Activated T-cell treated with anti-CD3 and anti-CD28 coated beads, Interleukin-2, amount 50 U/mL, for 48 hours (primary cell): ENCODE measurements around the gene SLC43A1.
"Not testable (repeated sequence)": the region's sequence is repeated elsewhere in the genome, so short reads cannot be mapped to it uniquely, and the experiment has no call there.

Experiments used
- DNase-seq, 2 experiments: peaks; one replicate each; pipeline ENCODE4 v3.0.0-alpha.2; 2020

Gene SLC43A1

DNA sequence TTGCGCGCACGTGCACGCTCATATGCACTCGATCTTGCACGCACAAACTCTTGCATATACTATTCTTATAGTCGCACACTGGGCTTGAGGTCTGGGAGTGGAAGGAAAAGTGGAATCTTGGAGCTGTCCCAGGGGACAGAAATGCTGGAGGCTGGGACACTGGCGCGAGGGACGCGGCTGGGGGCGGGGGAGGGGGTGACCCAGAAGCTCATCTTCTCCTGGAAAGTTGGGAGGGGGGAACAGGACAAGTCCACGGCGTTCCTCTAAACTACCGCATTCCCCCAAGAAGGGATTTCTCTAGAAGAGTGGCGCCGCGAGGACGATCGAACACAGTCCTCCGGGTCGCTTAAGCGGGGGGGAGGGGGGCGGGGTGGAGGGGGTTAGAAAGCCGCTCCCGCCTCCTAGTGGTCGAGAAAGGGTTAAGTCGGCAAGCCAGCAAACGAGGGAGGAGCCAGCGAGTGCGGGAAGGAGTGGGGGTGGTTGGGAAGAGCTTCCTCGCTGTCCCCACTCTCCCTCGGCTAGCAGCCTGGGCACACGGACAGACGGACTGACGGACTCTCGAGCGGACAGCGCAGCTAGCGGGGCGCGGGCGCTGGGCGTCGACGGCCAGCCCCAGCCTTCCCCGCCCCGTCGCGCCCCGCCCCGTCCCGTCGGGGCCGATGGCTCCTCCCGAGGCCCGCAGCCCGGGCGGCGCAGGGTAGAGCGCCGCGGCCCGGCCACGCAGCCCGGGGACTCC, 55.3 kb downstream of the SLC43A1 start, which contains the start of gene RTN4RL2:
TSS of gene RTN4RL2 (plus strand) at position 507 of the 736 bp plus-strand sequence. CDS start 338 bp downstream, outside the sequence.
- peak; percentile 67 to 76 for DNase-seq

DNA sequence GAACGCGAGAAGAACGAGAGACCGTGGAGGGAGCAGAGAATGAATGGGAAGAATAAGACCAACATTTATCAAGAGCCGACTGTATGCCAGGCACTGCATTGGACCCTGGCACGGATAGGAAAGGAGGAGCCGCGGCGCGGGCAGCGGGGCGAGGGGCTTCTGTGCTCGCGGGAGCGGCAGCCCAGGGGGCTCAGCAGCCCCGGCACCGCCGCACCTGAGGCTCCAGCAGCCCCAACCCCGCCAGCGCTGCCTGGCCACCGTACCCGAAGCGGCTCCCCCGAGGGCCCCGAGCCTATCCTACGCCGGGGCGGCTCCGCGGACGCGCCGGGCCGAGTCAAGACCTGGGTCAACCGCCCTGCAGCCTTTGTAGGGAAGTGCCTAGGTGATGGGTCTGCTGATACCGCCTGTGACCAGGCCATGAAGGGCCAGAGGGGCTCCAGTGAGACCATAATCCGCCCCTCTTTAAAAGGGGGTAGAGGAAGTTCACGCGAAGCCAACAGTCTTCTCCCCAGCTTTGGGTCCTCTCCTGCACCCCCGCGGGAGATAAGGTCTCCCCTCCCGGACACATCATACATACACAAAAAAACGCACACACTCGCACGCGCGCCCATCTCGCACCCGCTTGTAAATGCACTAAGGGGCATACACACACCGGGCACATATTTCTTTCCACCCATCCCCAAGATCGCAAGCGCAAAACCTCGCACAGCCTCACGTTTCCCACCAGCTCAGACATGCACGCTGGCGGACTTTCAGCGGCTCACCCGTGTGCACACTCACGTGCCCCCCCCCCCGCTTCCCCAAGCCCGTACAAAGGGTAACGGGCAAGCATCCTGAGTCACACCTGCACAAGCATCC, 56.1 kb downstream of the SLC43A1 start:
- peak; percentile 51 for DNase-seq

DNA sequence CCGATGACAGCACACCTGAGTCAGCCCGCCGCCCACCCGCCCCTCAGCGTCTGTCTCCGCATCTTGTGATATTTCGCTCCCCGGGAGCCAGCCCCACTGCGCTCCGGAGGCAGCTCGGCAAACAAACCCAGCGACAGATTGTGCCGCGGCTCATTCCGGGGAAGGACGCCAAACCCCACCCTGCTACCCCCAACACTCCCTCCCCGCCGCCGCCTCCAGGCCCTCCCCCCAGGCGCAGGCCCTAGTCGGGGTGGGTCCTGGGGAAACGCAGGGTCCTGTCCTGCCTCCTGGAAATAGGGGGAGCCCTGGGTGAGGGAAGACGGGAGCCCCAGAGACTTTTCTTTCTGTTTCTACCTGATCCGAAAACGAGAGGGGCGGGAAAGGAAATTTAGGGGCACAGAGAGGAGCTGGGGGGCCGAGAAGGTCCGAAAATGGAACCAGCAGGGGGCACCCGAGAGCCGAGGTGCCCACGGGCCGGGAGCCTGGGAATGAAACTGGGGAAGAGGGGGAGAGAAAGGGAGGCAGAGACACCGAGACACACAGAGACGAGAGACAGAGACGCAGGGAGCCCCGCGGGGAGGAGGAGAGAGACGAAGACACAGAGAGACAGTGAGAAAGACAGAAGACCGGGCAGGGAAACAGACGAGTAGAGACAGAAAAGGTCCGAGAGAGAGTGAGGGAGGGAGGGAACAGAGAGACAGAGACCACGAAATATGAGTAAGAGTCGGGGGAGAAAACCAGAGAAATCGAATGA, 56.9 kb downstream of the SLC43A1 start:
- peak; percentile 67 to 73 for DNase-seq

DNA sequence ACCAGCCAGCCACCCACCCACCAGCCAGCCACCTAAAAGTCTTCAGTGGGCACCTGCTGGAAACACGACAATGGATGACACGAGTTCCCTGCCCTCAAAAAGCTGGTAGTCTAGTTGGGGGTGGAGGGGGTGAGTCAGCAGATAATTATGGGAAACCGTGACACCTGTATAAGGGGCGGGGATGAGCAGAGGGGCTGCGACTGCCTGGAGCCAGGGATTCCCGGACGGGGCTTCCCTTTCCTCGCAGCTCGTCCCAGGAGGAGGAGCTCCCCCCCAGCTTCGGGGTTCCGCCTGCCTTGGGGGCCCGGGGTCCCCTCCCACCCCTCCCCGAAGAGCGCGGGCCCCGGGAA, 57.5 kb downstream of the SLC43A1 start:
- DNase-seq, result peak in 1 of 2 experiments; percentile 64

DNA sequence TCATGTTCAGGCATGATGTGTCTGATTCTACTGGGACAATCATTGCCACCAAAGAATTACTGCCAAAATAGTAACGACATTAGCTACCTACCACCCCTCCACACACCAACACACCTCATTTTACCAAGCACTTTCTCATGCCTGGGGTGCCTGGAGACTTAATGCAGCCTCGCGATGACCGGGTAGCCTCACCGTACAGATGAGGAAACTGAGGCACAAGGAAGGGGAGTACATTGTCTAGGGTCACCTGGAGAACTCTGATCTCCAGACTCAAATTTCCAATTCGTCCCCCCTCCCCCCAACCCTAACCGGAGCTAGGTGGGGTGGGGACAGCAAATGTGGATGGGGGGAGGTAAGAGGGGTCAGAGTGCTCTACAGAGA, 57.9 kb downstream of the SLC43A1 start:
- DNase-seq, result no peak

DNA sequence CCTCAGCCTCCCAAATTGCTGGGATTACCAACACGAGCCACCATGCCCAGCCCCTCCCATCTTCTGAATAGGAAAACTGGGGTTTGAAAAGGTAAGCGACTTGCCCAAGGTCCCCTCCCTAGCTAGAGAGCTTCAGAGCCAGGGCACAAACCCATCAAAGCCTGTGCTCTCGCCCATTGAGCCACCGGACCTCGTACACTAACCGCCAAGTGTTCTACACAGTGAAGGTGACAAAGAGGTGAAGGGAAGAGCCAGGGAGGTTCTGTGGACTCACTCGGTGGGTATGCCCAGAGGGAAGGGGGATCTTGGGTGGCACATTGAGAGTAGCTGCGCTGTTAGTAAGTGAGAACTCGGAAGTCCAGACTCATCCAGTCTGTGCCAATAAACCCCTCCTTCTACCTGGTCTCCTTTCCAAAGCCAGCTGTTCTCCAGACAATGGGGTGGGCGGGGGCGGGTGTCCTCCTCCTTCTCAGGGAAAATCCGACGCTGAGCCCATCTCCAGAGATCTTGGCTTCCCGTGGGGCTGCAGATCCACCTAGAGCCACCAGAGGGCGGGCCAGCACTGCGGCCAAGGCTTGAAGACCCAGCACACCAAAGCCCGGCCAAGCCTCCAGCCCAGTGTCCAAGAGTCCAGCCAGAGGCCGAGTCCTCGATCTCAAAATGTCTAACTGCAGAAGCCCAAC, 58.4 kb downstream of the SLC43A1 start:
- DNase-seq, result peak; percentile 86 to 88

DNA sequence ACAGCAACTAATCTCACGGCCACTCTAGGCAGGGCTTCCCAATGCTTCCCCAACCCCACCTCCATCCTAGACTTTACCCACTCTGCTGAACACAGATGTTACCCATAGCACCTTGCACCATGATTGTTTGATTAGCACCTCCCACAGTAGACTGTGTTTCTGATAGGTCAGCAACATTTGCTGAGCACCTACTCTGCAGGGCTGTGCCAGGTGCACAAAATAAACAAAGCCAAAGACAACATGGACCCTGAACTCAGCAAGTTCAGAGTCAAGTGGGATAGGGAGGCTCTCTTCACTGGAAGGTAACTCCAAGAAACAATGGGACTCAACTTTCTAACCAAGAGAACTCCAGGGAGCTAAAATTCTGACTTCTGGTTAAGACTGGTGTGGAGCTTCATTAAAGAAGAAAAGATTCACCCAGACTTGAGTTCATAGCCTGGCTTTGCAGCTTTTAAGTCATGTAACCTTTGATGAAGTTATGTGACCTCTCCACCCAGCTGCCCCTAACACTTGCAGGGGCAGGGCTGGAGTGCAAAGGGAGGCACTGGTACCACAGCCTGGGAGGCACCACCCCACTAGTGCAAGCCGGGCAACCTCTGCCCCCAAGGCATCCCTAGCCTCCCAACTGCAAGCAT, 61.8 kb downstream of the SLC43A1 start:
- DNase-seq, result no peak

DNA sequence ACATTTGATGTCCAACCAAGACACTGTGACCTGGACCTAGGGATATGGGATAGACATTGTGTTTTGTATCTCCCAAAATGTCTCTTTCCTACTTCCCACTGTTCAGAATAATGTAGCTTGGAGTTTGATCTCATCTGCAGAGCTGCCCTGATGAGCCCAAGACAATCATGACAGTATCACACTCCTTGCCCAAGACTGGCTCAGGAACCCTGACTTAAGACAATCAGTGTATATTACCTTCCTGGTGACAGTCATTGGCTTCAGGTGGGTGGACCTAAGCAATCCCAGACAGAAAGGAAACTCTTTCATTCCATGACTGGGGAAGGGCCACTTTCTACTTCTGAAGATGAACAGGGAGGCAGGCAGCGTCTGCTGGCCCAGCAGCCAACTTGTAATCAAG, 69.4 kb downstream of the SLC43A1 start:
- DNase-seq, result no peak

DNA sequence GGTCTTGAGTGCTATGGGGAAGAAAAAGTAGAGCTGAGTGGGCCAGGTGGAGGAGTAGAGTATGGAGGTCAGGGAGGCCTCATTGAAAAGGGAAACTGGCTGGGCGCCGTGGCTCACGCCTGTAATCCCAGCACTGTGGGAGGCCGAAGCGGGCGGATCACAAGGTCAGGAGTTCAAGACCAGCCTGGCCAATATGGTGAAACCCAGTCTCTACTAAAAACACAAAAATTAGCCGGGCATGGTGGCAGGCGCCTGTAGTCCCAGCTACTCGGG, 70.4 kb downstream of the SLC43A1 start:
- DNase-seq, result not testable (repeated sequence)

DNA sequence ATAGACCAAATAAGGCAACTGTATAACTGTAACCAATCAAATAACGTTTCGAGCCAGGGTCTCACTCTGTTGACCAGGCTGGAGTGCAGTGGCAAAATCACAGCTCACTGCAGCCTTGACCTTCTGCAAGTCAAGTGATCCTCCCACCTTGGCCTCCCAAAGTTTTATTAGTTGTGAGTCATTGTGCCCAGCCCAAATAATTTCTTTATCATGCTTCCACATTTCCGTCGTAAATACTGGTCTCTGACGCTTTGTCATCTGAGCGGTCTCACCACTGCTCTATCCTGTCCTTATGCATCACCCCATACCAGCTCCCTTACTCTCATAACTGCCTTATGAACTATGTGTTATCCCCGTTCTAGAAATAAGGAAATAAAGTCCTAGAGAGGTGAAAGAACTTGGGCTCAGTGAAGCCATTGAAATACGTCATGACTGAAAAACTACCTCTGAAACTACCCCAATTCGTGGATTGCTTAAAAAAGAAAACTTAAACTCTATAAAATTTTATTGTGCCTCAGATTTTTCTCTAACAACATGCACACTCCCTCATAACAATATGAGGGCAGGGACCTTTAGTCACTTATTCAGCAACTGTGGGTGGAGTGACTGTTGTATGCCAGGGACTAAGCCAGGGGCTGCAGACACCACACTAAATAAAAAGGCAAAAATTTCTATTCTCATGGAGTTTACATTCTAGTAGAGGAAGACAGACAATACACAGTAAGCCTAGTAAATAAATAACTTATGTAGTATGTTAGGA, 71.0 kb downstream of the SLC43A1 start:
- DNase-seq, result no peak

DNA sequence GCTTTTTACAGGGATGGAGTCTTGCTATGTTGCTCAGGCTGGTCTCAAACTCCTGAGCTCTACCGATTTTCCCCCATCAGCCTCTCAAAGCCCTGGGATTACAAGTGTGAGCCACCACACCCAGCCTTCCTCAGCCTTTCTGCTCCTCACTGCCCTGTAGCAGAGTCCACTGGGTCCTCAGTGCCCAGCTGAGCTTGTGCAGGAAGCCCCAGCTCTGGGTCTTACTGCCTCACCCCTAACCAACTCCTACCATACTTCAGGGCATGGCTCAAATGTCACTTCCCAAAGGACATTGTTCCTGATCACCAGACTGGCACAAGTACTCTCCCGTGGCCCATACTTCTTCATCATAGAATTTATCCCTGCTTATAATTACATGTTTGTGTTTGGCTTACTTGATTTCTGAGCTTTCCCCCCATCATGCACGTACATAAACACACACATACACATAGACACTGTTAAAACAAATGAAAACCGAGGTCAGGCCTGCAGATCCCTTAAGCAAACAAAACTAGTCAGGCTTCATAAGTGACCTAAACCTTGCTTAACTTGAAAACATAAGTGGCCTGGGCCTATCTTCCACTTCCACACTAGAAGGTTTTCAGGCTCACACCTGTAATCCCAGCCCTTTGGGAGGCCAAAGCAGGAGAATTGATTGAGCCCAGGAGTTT, 74.6 kb downstream of the SLC43A1 start:
- DNase-seq, result no peak

DNA sequence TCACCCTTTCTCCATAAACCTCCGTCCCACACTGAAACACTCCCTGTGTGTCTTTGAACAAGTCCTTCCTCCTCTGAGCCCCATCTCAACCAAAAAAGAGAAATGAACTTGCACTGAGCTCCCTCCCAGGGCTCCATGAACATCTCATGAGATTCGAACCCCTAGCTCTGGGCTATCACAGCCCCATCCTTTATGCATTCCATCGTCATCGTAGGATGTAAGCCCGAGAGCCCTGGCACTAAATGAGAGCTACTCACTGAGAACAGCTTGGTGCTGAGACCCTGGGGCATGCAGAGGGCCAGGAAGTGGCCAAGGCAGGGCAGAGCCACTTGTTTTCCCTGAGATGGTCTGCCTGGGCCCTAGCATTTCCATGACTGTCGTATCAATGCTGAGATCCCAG, 75.7 kb downstream of the SLC43A1 start:
- DNase-seq, result no peak

DNA sequence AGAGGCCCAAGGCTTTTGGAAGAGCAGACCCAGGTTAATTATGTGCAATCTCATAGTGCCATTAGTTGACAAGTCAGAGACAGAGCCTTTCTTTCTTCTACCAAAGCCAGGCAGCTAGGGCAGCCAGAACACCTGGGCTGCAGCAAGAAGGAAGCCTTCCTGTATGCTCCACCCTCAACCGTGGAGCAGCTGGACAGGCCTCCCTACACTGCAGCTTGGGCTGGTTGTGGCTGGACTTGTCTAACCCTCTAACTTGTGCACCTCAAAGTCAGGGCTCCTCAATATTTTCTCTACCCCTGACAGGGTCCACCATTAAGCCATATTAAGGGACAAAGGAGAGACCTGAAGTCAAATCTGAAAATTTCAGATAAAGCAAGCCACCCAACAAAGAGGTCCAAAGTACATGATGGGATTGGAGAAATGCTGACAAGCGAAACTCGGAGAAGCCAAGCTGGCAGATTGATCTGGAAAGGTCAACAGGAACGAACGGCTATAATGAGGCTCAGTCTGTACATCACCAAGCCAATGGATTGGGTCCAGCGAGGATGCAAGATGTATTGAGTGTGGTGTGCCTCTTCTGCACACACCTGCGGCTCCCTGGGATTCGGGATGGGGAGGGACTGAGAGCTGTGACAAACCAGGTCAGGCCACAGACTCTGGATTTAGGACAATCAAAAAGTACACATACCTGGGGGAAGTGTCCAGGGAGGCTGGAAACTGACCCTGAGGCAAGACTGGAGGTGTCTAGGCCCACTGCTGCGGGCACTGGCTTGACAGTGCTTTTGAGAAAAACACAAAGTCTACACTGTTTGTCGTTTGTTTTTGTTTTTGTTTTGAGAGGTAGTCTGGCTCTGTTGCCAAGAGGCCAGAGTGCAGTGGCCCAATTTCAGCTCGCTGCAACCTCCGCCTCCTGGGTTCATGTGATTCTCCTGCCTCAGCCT, 76.9 kb downstream of the SLC43A1 start:
- DNase-seq, result no peak

DNA sequence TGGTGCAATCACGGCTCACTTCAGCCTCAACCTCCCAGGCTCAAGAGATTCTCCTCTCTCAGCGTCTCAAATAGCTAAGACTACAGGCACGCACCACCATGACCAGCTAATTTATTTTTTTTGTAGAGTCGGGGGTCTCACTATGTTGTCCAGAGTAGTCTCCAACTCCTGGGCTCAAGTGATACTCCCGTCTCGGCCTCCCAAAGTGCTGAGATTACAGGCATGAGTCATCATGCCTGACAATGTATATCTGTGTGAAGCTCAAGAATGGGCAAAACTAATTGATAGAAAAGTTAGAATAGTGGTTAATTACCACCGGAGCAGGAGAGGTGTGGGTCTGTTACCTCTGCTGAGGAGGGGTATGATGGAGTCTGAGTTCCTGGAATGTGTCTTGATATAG, 79.5 kb downstream of the SLC43A1 start:
- DNase-seq, result no peak

DNA sequence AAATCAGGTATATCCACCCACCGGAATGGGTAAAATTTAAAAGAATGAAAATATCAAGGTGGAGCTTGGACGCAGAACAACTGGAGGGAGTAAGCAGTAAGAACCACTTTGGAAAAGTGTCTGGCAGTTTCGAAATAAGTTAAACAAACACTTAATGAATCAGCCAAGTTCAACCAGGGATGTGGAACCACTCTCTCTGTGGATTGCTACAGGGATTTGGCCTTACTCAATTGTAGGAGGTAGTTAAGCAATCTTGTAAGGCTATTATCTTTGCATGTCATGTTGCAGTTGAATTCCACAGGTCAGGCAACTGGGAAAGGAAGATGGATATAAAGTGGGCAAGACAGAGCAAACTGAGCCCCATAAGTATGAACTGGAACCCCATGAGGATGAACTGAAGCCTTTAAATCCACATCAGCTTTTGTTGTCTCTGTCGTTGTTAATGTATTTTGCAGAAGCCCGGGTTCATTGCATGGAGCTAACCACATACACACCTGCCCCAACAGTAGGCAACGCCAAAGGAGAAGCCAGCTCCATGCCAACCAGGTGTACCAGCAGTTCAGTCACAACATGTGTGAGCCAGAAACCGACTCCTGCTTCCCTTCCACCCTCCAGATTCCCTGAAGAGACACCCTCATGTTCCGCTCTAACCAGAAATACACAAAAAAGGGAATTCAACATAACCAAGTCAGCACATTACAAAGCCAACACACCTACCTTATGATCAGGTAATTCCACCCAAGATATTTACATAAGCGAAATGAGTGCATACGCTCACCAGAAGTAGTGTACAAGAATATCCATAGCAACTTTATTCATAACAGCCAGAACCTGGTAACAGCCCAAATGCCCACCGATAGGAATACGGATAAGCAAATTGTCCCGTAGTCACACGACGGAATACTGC, 80.6 kb downstream of the SLC43A1 start:
- no peak for DNase-seq
